Measurements from ENCODE around the gene AS3MT. TPM values are rescaled to one million over a fixed set of nuclear protein-coding genes. Genes with fewer than 3 reads are reported as not detected.

The AS3MT gene
- polyA plus RNA-seq, 1 experiment = 3.0 TPM

DNA sequence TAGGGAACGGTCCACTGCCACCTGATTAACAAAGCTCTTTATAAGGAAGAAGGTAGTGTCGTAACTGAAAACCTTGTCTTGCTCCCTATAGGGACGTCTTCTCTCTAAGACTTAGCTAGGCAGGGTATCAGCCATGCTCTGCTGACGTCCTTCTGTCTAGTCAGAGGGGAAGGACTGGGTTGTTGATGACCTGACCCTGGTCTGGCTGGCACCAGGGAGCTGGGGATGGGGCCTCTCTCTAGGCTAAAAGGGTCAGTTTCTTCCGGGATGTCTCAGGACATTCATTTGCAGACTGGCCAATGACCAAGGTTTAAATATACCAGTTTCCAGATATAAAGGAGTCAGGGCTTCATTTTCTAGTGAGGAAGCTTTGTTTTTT, 41.7 kb upstream of the AS3MT start:
- H3K36me3 ChIP-seq (ENCODE audit: control insufficient read depth, insufficient read depth, low read length) = no peaks in the 10 kb centered on the region
- ChIA-PET POLR2A (no interaction called here), CTCF (interaction anchor here (0.6 to 2.2 kb wide), 4 partner anchors 8 to 74 kb away, joined by 3 to 9 read pairs (median 3); partner anchors contain the start of gene CYP17A1)
- H3K27me3 ChIP-seq (ENCODE audit: control insufficient read depth, insufficient read depth, low read length) = no peaks in the 10 kb centered on the region
- DNase-seq (ENCODE audit: low read depth) = no peak
- TF ChIP-seq, protein P1, sequence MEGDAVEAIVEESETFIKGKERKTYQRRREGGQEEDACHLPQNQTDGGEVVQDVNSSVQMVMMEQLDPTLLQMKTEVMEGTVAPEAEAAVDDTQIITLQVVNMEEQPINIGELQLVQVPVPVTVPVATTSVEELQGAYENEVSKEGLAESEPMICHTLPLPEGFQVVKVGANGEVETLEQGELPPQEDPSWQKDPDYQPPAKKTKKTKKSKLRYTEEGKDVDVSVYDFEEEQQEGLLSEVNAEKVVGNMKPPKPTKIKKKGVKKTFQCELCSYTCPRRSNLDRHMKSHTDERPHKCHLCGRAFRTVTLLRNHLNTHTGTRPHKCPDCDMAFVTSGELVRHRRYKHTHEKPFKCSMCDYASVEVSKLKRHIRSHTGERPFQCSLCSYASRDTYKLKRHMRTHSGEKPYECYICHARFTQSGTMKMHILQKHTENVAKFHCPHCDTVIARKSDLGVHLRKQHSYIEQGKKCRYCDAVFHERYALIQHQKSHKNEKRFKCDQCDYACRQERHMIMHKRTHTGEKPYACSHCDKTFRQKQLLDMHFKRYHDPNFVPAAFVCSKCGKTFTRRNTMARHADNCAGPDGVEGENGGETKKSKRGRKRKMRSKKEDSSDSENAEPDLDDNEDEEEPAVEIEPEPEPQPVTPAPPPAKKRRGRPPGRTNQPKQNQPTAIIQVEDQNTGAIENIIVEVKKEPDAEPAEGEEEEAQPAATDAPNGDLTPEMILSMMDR (IDR thresholded peaks at IDR 0.05; ENCODE audit: insufficient read depth, low read depth, low read length) = no peak
- no peak overlapping the region for H3K4me3 ChIP-seq (ENCODE audit: low read depth, low read length)

DNA sequence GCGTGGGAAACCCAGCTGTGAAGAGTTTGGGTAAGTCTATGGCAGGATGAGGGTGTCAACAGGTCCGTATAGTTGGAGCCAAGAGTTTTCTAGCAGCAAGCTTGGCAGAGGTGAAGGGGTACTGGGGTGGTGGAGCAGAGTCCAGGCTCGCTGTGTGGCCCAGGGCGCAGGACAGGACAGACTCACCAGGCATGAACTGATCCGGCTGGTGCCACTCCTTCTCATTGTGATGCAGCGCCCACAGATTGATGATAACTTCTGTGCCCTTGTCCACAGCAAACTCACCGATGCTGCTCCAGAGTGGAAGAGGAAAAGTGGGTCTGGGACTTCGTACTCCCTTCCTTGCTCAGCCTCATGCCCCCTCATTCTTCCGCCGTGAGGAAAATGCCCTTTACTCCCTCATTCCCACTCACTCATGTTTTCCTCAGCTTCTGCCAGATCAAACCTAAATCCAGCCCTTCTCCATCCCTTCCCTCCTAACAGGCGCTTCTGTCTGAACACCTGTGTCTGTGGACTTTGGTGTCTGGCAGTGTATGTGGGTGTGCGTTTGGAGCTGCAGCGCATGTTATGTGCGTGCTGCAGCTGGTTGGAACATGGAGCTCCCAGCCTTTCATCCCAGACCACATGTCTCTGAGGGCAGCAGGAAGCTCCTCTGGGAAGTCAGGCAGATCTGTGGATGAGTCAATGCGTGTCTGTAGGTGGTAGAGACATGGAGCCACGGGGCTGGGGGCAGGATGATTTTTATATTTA, 37.8 kb upstream of the AS3MT start:
- POLR2A ChIA-PET = no interaction called here
- H3K27me3 ChIP-seq (ENCODE audit: control insufficient read depth, insufficient read depth, low read length) = peaks cover 2% of the 10 kb centered on the region
- H3K36me3 ChIP-seq (ENCODE audit: control insufficient read depth, insufficient read depth, low read length) = no peaks in the 10 kb centered on the region
- CTCF ChIA-PET = interaction anchor here (0.7 to 9.2 kb wide), 5 partner anchors 10 to 154 kb away, joined by 3 to 168 read pairs (median 3); no protein-coding TSS in a partner anchor
- H3K4me3 ChIP-seq (ENCODE audit: low read depth, low read length) = no peak overlapping the region
- no peak for DNase-seq (ENCODE audit: low read depth)
- TF ChIP-seq, protein P1 (IDR thresholded peaks at IDR 0.05; ENCODE audit: insufficient read depth, low read depth, low read length) = no peak

DNA sequence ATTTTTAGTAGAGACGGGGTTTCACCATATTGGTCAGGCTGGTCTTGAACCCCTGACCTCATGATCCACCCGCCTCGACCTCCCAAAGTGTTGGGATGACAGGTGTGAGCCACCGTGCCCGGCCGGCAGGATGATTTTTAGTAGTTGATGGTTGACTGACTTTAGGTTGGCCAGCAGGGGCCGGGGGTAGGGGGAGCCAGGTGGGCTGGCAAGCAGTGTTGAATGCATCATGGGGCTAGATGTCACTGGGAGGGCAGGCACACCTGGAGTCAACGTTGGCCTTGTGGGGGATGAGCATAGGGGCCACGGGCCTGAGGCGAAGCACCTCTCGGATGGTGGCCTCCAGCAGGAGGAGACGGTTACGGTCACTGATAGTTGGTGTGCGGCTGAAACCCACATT, 37.0 kb upstream of the AS3MT start:
- DNase-seq (ENCODE audit: low read depth) = no peak
- TF ChIP-seq, protein P1 (IDR thresholded peaks at IDR 0.05; ENCODE audit: insufficient read depth, low read depth, low read length) = no peak
- POLR2A ChIA-PET = no interaction called here
- H3K4me3 ChIP-seq (ENCODE audit: low read depth, low read length) = no peak overlapping the region
- peaks cover 4% of the 10 kb centered on the region for H3K27me3 ChIP-seq (ENCODE audit: control insufficient read depth, insufficient read depth, low read length)
- H3K36me3 ChIP-seq (ENCODE audit: control insufficient read depth, insufficient read depth, low read length) = no peaks in the 10 kb centered on the region
- CTCF ChIA-PET = interaction anchor here (1.5 to 9.2 kb wide), 2 partner anchors 67 to 105 kb away, joined by 9 to 168 read pairs; no protein-coding TSS in a partner anchor

DNA sequence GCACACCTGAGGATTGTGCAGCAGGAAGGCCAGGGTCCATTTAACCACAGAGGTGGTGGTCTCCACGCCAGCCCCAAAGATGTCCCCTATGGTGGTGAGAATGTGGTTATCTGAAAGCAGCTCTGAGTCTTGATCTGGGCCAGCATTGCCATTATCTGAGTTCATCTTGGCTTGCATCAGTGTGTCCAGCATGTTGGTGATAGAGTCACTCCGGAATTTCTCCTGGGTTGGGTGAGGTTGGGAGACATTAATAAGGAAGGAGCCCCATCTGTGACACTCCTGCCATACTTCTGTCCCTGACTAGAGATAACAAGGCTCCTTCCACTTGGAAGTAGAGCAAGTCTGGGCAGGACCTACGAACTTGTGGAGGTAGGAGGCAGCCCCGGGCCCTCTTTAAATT, 36.3 kb upstream of the AS3MT start:
- no peak for DNase-seq (ENCODE audit: low read depth)
- Histone ChIP-seq H3K4me3 (ENCODE audit: low read depth, low read length) (no peak overlapping the region), H3K27me3 (ENCODE audit: control insufficient read depth, insufficient read depth, low read length) (peaks cover 4% of the 10 kb centered on the region), H3K36me3 (ENCODE audit: control insufficient read depth, insufficient read depth, low read length) (no peaks in the 10 kb centered on the region)
- TF ChIP-seq, protein P1 (IDR thresholded peaks at IDR 0.05; ENCODE audit: insufficient read depth, low read depth, low read length) = no peak
- ChIA-PET POLR2A (no interaction called here), CTCF (interaction anchor here (1.3 to 9.2 kb wide), 2 partner anchors 10 to 66 kb away, joined by 3 to 168 read pairs; no protein-coding TSS in a partner anchor)

DNA sequence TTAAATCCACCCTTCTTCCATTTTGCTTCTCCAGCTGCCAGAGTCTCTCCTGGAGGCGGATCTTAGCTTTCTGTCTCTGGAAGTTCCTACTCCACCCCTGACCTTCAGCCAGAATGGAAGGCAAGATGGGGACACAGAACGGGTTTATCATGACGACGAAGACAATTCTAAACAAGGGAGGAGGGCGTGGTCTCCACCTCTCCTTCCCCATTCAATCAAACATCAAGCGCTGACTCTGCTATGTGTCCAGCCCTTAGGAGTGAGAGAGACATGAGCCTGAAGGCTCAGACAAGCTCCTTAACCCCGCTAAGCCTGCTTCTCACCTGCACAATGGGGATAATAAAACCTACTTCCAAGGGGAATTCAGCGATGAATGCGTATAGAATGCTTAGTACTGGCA, 35.1 kb upstream of the AS3MT start:
- TF ChIP-seq, protein P1 (IDR thresholded peaks at IDR 0.05; ENCODE audit: insufficient read depth, low read depth, low read length) = no peak
- ChIA-PET POLR2A (no interaction called here), CTCF (interaction anchor here (0.8 to 9.2 kb wide), 8 partner anchors 9 to 405 kb away, joined by 3 to 168 read pairs (median 3); partner anchors contain the start of gene CNNM2)
- H3K36me3 ChIP-seq (ENCODE audit: control insufficient read depth, insufficient read depth, low read length) = no peaks in the 10 kb centered on the region
- peaks cover 4% of the 10 kb centered on the region for H3K27me3 ChIP-seq (ENCODE audit: control insufficient read depth, insufficient read depth, low read length)
- no peak overlapping the region for H3K4me3 ChIP-seq (ENCODE audit: low read depth, low read length)
- DNase-seq (ENCODE audit: low read depth) = no peak
